ENCODE data around the gene PTGES. TPM values are rescaled to one million over a fixed set of nuclear protein-coding genes. Genes with fewer than 3 reads are reported as not detected.
"Not testable (repeated sequence)": the region's sequence is repeated elsewhere in the genome, so short reads cannot be mapped to it uniquely, and the experiment has no call there.

Gene PTGES
- total and polyA plus RNA-seq, 2 donors (not counting 1 experiment from before 2014, with no cell fraction given) = 9.6 to 13.3 TPM

DNA sequence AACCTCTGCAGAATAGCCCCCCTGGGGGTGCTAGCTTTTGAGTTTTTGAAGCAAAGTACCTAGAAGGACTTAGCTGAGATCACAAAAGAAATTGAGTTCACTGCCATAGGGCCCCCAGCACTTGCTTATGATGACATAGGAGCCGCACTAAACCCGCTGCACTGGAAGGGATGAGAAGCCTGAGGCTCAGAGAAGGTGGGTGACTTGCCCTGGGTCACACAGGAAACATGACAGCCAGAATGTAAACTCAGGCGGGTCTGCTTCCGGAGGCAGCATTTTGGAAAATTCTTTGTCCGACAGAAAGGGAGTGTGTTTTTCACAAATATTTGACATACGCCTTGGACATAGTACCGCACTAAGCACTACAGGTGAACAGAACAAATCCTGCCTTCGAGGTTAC lies 41.7 kb upstream of the PTGES start:
- H3K79me2 ChIP-seq (ENCODE audit: control insufficient read depth, insufficient read depth, low read length) = no peaks in the 10 kb centered on the region
- peaks cover 13% of the 10 kb centered on the region for H3K27me3 ChIP-seq (ENCODE audit: control insufficient read depth, insufficient read depth, low read length)
- H3K27ac ChIP-seq (ENCODE audit: insufficient read depth, low read length) = no peak overlapping the region
- TF ChIP-seq, protein P1, sequence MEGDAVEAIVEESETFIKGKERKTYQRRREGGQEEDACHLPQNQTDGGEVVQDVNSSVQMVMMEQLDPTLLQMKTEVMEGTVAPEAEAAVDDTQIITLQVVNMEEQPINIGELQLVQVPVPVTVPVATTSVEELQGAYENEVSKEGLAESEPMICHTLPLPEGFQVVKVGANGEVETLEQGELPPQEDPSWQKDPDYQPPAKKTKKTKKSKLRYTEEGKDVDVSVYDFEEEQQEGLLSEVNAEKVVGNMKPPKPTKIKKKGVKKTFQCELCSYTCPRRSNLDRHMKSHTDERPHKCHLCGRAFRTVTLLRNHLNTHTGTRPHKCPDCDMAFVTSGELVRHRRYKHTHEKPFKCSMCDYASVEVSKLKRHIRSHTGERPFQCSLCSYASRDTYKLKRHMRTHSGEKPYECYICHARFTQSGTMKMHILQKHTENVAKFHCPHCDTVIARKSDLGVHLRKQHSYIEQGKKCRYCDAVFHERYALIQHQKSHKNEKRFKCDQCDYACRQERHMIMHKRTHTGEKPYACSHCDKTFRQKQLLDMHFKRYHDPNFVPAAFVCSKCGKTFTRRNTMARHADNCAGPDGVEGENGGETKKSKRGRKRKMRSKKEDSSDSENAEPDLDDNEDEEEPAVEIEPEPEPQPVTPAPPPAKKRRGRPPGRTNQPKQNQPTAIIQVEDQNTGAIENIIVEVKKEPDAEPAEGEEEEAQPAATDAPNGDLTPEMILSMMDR (conservative IDR thresholded peaks at IDR 0.05 in 1 of 2, IDR thresholded peaks at IDR 0.05 in 1 of 2; ENCODE audit: low read depth in 1 of 2, low read length in 2 of 2) = no peak
- TF ChIP-seq EZH2 (IDR thresholded peaks at IDR 0.05; ENCODE audit: low read length, missing control alignments) = no peak
- H3K9ac ChIP-seq (ENCODE audit: insufficient read depth, low read length) = no peak overlapping the region
- no peak overlapping the region for H2AFZ ChIP-seq (ENCODE audit: low read length)
- no peak for DNase-seq (ENCODE audit: low read depth in 2 of 2)
- no peaks in the 10 kb centered on the region for H3K36me3 ChIP-seq (ENCODE audit: control insufficient read depth, insufficient read depth, low read length)
- no peaks in the 10 kb centered on the region for H3K9me3 ChIP-seq (ENCODE audit: control insufficient read depth, insufficient read depth, low read depth, low read length)
- H3K4me2 ChIP-seq (ENCODE audit: extremely low read depth, insufficient read depth, low read length) = no peak overlapping the region
- no peak overlapping the region for H3K4me3 ChIP-seq (replicated peaks in 1 of 4; ENCODE audit: control extremely low read depth in 1 of 4, insufficient read depth in 1 of 4, low read depth in 3 of 4, low read length in 4 of 4)
- H4K20me1 ChIP-seq (ENCODE audit: control insufficient read depth, extremely low read depth, insufficient read depth, low read length) = no peaks in the 10 kb centered on the region
- no peaks in the 10 kb centered on the region for H3K4me1 ChIP-seq (ENCODE audit: control insufficient read depth, extremely low read depth, insufficient read depth, low read length)

- Histone ChIP-seq H3K4me2 (ENCODE audit: extremely low read depth, insufficient read depth, low read length) (no peak overlapping the region), H3K4me3 (replicated peaks in 1 of 4; ENCODE audit: control extremely low read depth in 1 of 4, insufficient read depth in 1 of 4, low read depth in 3 of 4, low read length in 4 of 4) (no peak overlapping the region), H3K36me3 (ENCODE audit: control insufficient read depth, insufficient read depth, low read length) (no peaks in the 10 kb centered on the region), H3K27ac (ENCODE audit: insufficient read depth, low read length) (no peak overlapping the region), H4K20me1 (ENCODE audit: control insufficient read depth, extremely low read depth, insufficient read depth, low read length) (no peaks in the 10 kb centered on the region), H2AFZ (ENCODE audit: low read length) (no peak overlapping the region), H3K4me1 (ENCODE audit: control insufficient read depth, extremely low read depth, insufficient read depth, low read length) (no peaks in the 10 kb centered on the region), H3K27me3 (ENCODE audit: control insufficient read depth, insufficient read depth, low read length) (peaks cover 2% of the 10 kb centered on the region), H3K79me2 (ENCODE audit: control insufficient read depth, insufficient read depth, low read length) (no peaks in the 10 kb centered on the region), H3K9me3 (ENCODE audit: control insufficient read depth, insufficient read depth, low read depth, low read length) (no peaks in the 10 kb centered on the region), H3K9ac (ENCODE audit: insufficient read depth, low read length) (no peak overlapping the region)
- TF ChIP-seq EZH2 (IDR thresholded peaks at IDR 0.05; ENCODE audit: low read length, missing control alignments) = no peak
- no peak for DNase-seq (ENCODE audit: low read depth in 2 of 2)
These were observed 33.6 kb upstream of the PTGES start for GRCh38 chr9:129786481-129786880.

- TF ChIP-seq, protein P1 (conservative IDR thresholded peaks at IDR 0.05 in 1 of 2, IDR thresholded peaks at IDR 0.05 in 1 of 2; ENCODE audit: low read depth in 1 of 2, low read length in 2 of 2) = no peak
- TF ChIP-seq EZH2 (IDR thresholded peaks at IDR 0.05; ENCODE audit: low read length, missing control alignments) = no peak
- Histone ChIP-seq H3K27me3 (ENCODE audit: control insufficient read depth, insufficient read depth, low read length) (peaks cover 2% of the 10 kb centered on the region), H3K36me3 (ENCODE audit: control insufficient read depth, insufficient read depth, low read length) (no peaks in the 10 kb centered on the region), H3K9me3 (ENCODE audit: control insufficient read depth, insufficient read depth, low read depth, low read length) (no peaks in the 10 kb centered on the region), H4K20me1 (ENCODE audit: control insufficient read depth, extremely low read depth, insufficient read depth, low read length) (no peaks in the 10 kb centered on the region), H3K4me1 (ENCODE audit: control insufficient read depth, extremely low read depth, insufficient read depth, low read length) (no peaks in the 10 kb centered on the region), H3K4me3 (replicated peaks in 1 of 4; ENCODE audit: control extremely low read depth in 1 of 4, insufficient read depth in 1 of 4, low read depth in 3 of 4, low read length in 4 of 4) (no peak overlapping the region), H2AFZ (ENCODE audit: low read length) (no peak overlapping the region), H3K79me2 (ENCODE audit: control insufficient read depth, insufficient read depth, low read length) (no peaks in the 10 kb centered on the region), H3K27ac (ENCODE audit: insufficient read depth, low read length) (no peak overlapping the region), H3K9ac (ENCODE audit: insufficient read depth, low read length) (no peak overlapping the region), H3K4me2 (ENCODE audit: extremely low read depth, insufficient read depth, low read length) (no peak overlapping the region)
- DNase-seq (ENCODE audit: low read depth in 2 of 2) = no peak
These were observed 33.0 kb upstream of the PTGES start for GRCh38 chr9:129785866-129786265.

GRCh38 chr9:129784970-129785369 lies 32.1 kb upstream of the PTGES start:
- H3K36me3 ChIP-seq (ENCODE audit: control insufficient read depth, insufficient read depth, low read length); H2AFZ ChIP-seq (ENCODE audit: low read length); H3K9ac ChIP-seq (ENCODE audit: insufficient read depth, low read length); H3K4me2 ChIP-seq (ENCODE audit: extremely low read depth, insufficient read depth, low read length); H3K27me3 ChIP-seq (ENCODE audit: control insufficient read depth, insufficient read depth, low read length); H3K27ac ChIP-seq (ENCODE audit: insufficient read depth, low read length); H3K4me1 ChIP-seq (ENCODE audit: control insufficient read depth, extremely low read depth, insufficient read depth, low read length); H3K4me3 ChIP-seq (replicated peaks in 1 of 4; ENCODE audit: control extremely low read depth in 1 of 4, insufficient read depth in 1 of 4, low read depth in 3 of 4, low read length in 4 of 4); H3K9me3 ChIP-seq (ENCODE audit: control insufficient read depth, insufficient read depth, low read depth, low read length); DNase-seq (ENCODE audit: low read depth in 2 of 2); H3K79me2 ChIP-seq (ENCODE audit: control insufficient read depth, insufficient read depth, low read length); H4K20me1 ChIP-seq (ENCODE audit: control insufficient read depth, extremely low read depth, insufficient read depth, low read length): not testable (repeated sequence)

Data from fibroblast of lung (primary cell).